Colon (tissue), 2 donors: ENCODE data around the gene ARL15.

Experiments used
- FAIRE-seq: peaks from 2 replicates; lab custom pipeline; 2012; peaks lifted over from hg19 to GRCh38; lab: Jason Lieb, UNC
- donor health status: control.
- donor health status: control.

Gene ARL15

GRCh38 chr5:54148067-54148845 lies 162.1 kb downstream of the ARL15 start:
- no peak for FAIRE-seq

- FAIRE-seq, result no peak
Measured at GRCh38 chr5:54146916-54147315, 163.5 kb downstream of the ARL15 start.

GRCh38 chr5:54146390-54146789 lies 164.0 kb downstream of the ARL15 start:
- FAIRE-seq, result no peak

GRCh38 chr5:54140247-54140840 lies 170.0 kb downstream of the ARL15 start:
- FAIRE-seq, result no peak

- FAIRE-seq, result no peak
Measured at GRCh38 chr5:54136516-54137440, 173.6 kb downstream of the ARL15 start.

- FAIRE-seq, result no peak
Measured at GRCh38 chr5:54135042-54135441, 175.3 kb downstream of the ARL15 start.

- FAIRE-seq, result no peak
Measured at GRCh38 chr5:54133917-54134316, 176.5 kb downstream of the ARL15 start.

- no peak for FAIRE-seq
Measured at GRCh38 chr5:54120473-54120872, 189.9 kb downstream of the ARL15 start.

- peak; percentile 18 for FAIRE-seq
Measured at GRCh38 chr5:54117957-54118356, 192.4 kb downstream of the ARL15 start.

- FAIRE-seq, result no peak
Measured at GRCh38 chr5:54115735-54116403, 194.5 kb downstream of the ARL15 start.

GRCh38 chr5:54113060-54113459 lies 197.3 kb downstream of the ARL15 start:
- FAIRE-seq, result no peak

- FAIRE-seq, result no peak
Measured at GRCh38 chr5:54109626-54110330, 200.6 kb downstream of the ARL15 start.

GRCh38 chr5:54108136-54108535 lies 202.2 kb downstream of the ARL15 start:
- no peak for FAIRE-seq

GRCh38 chr5:54103871-54104270 lies 206.5 kb downstream of the ARL15 start:
- no peak for FAIRE-seq

- FAIRE-seq, result no peak
Measured at GRCh38 chr5:54098267-54098666, 212.1 kb downstream of the ARL15 start.

- FAIRE-seq, result no peak
Measured at GRCh38 chr5:54095969-54096368, 214.4 kb downstream of the ARL15 start.

GRCh38 chr5:54094706-54095105 lies 215.7 kb downstream of the ARL15 start:
- FAIRE-seq, result no peak

GRCh38 chr5:54093861-54094260 lies 216.5 kb downstream of the ARL15 start:
- no peak for FAIRE-seq

GRCh38 chr5:54093081-54093492 lies 217.3 kb downstream of the ARL15 start:
- no peak for FAIRE-seq

- FAIRE-seq, result no peak
Measured at GRCh38 chr5:54091307-54092130, 218.9 kb downstream of the ARL15 start.
